ENCODE results near the gene OSMR.

The OSMR gene

DNA sequence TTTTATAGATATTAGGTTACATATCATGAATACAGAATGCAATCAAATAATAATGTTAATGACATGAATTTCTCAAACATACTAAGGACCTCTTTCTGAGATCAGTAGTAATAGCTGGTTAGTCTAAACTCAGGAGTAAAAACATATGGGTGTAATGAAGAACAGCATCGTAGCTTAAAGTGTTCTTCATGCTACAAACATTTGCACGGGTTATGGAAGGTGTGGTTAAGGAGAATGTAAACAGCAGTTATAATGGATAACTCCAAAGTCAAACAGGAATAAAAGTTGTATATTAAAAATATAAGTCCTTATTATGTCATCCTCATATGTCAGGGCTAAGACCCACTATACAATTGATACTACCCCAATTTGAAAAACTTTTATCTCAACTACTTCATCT, 115.9 kb downstream of the OSMR start:
- Histone ChIP-seq H3K4me1 (ENCODE audit: insufficient read depth, low read length) (no peaks in the 10 kb centered on the region), H3K9me3 (ENCODE audit: low read length) (no peaks in the 10 kb centered on the region), H3K36me3 (ENCODE audit: insufficient read depth, low read length) (peaks cover 59% of the 10 kb centered on the region)

GRCh38 chr5:38968665-38969064, 122.9 kb downstream of the OSMR start:
- Histone ChIP-seq H2AFZ (ENCODE audit: low read depth, low read length) (no peak overlapping the region), H3K4me3 (ENCODE audit: low read length) (no peak overlapping the region), H3K27me3 (ENCODE audit: insufficient read depth, low read length) (no peaks in the 10 kb centered on the region), H3K9me3 (ENCODE audit: low read length) (no peaks in the 10 kb centered on the region), H3K36me3 (ENCODE audit: insufficient read depth, low read length) (peaks cover 35% of the 10 kb centered on the region), H3K4me1 (ENCODE audit: insufficient read depth, low read length) (no peaks in the 10 kb centered on the region)

More for the DNA sequence above, 115.9 kb downstream of the OSMR start:
- no peak overlapping the region for H3K4me3 ChIP-seq (ENCODE audit: low read length)
- no peaks in the 10 kb centered on the region for H3K27me3 ChIP-seq (ENCODE audit: insufficient read depth, low read length)
- H2AFZ ChIP-seq (ENCODE audit: low read depth, low read length): no peak overlapping the region

DNA sequence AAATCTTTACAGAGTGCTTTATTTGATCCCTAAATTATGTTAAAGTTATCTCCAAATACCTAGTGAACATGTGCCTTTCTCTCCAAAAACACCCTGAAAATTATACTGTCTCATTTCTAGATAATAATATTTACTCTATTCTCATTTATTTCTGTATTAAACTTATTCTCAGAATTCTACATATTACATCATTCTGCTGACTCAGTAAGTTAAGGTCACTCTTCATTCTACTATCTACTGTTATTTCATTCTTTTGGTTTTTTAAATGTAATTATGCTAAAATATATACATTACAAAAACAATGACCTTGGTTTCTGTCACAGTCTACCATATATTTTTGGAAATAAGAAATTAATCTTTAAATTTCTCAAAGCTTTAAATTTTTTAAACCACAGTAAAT, 132.2 kb downstream of the OSMR start:
- Histone ChIP-seq H3K4me1 (ENCODE audit: insufficient read depth, low read length) (no peaks in the 10 kb centered on the region), H3K9me3 (ENCODE audit: low read length) (no peaks in the 10 kb centered on the region), H3K4me3 (ENCODE audit: low read length) (no peak overlapping the region), H3K27me3 (ENCODE audit: insufficient read depth, low read length) (no peaks in the 10 kb centered on the region), H2AFZ (ENCODE audit: low read depth, low read length) (no peak overlapping the region), H3K36me3 (ENCODE audit: insufficient read depth, low read length) (peaks cover 2% of the 10 kb centered on the region)

DNA sequence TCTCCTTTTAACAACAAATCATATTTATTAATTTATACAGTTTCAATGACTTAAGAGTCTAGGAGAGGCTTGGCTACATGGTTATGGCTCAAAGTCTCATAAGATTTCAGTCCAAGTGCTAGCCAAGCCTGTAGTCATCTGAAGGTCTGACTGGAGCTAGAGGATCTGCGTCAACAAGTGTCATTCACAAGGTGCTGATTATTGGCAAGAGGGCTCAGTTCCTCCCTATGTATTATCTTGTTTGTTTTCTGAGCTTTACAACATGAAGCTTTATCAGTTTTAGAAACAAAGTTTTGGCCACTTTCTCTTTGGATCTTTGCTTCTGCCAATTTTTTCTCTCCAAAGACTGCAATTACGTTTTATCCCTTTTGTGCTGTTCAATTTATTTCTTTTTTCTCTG, 133.7 kb downstream of the OSMR start:
- no peaks in the 10 kb centered on the region for H3K27me3 ChIP-seq (ENCODE audit: insufficient read depth, low read length)
- no peak overlapping the region for H2AFZ ChIP-seq (ENCODE audit: low read depth, low read length)
- H3K36me3 ChIP-seq (ENCODE audit: insufficient read depth, low read length): peaks cover 2% of the 10 kb centered on the region
- H3K4me1 ChIP-seq (ENCODE audit: insufficient read depth, low read length): no peaks in the 10 kb centered on the region
- no peaks in the 10 kb centered on the region for H3K9me3 ChIP-seq (ENCODE audit: low read length)
- H3K4me3 ChIP-seq (ENCODE audit: low read length): no peak overlapping the region
